GM18519 (cell line): ENCODE results near the gene NEK11.
"Not testable (repeated sequence)": the region's sequence is repeated elsewhere in the genome, so short reads cannot be mapped to it uniquely, and the experiment has no call there.

Experiments used
- ATAC-seq: cut with Tn5 transposase; IDR thresholded peaks from one replicate; pipeline ENCODE4 v1.9.1; 2021; ENCODE audit warnings: mild to moderate bottlenecking, moderate library complexity; ENCODE audit not compliant: unreplicated experiment, low FRiP score

Gene NEK11

GRCh38 chr3:131038326-131038725 lies 11.6 kb downstream of the NEK11 start:
- ATAC-seq, result no peak

GRCh38 chr3:131042271-131042985 lies 15.8 kb downstream of the NEK11 start:
- not testable (repeated sequence) for ATAC-seq

GRCh38 chr3:131047582-131047981 lies 20.9 kb downstream of the NEK11 start:
- no peak for ATAC-seq

- no peak for ATAC-seq
Observed at GRCh38 chr3:131048030-131048429, 21.4 kb downstream of the NEK11 start.

- no peak for ATAC-seq
Observed at GRCh38 chr3:131050001-131050400, 23.3 kb downstream of the NEK11 start.

GRCh38 chr3:131053043-131053859 lies 26.6 kb downstream of the NEK11 start:
- no peak for ATAC-seq

GRCh38 chr3:131067983-131068382 lies 41.3 kb downstream of the NEK11 start:
- ATAC-seq, result no peak

GRCh38 chr3:131072099-131072559 lies 45.5 kb downstream of the NEK11 start:
- no peak for ATAC-seq

GRCh38 chr3:131072845-131073244 lies 46.2 kb downstream of the NEK11 start:
- no peak for ATAC-seq

- ATAC-seq, result no peak
Observed at GRCh38 chr3:131075632-131076328, 49.1 kb downstream of the NEK11 start.

GRCh38 chr3:131077904-131078303 lies 51.2 kb downstream of the NEK11 start:
- no peak for ATAC-seq

GRCh38 chr3:131079086-131079485 lies 52.4 kb downstream of the NEK11 start:
- no peak for ATAC-seq

- ATAC-seq, result no peak
Observed at GRCh38 chr3:131081224-131081623, 54.5 kb downstream of the NEK11 start.

- ATAC-seq, result no peak
Observed at GRCh38 chr3:131082246-131082645, 55.6 kb downstream of the NEK11 start.

GRCh38 chr3:131082871-131083863 lies 56.5 kb downstream of the NEK11 start:
- no peak for ATAC-seq

GRCh38 chr3:131091768-131092167 lies 65.1 kb downstream of the NEK11 start:
- ATAC-seq, result no peak

GRCh38 chr3:131107637-131108433 lies 81.2 kb downstream of the NEK11 start:
- ATAC-seq, result no peak

- ATAC-seq, result no peak
Observed at GRCh38 chr3:131109156-131109555, 82.5 kb downstream of the NEK11 start.

- ATAC-seq, result no peak
Observed at GRCh38 chr3:131110087-131110486, 83.4 kb downstream of the NEK11 start.
